GM23338 (cell line): ENCODE results near the gene ANKRD11. TPM values are rescaled to one million over a fixed set of nuclear protein-coding genes. Genes with fewer than 3 reads are reported as not detected.

ENCODE experiments used
- ATAC-seq: fragments of 200-7000 bp; cut with Tn5 transposase; 3 replicates; pipeline ENCODE4 v1.9.1; 2020
- DNase-seq: peaks from one replicate; pipeline ENCODE4 v3.0.0-alpha.2; 2015; ENCODE audit warnings: low spot score
- H2AFZ ChIP-seq: fragments of 200-600 bp; sonication (generic); 2 replicates; pipeline ENCODE4 v1.8.0; 2016; ENCODE audit warnings: antibody characterized with exemption, mild to moderate bottlenecking, moderate library complexity
- H3F3A ChIP-seq: fragments of 200-600 bp; sonication (generic); replicated peaks from 2 replicates; pipeline ENCODE4 v1.8.0; 2017; ENCODE audit warnings: antibody characterized with exemption, mixed run types, low read depth
- H3K27ac ChIP-seq: fragments of 200-600 bp; sonication (generic); 2 replicates; pipeline ENCODE4 v1.6.1; 2016; ENCODE audit warnings: low read depth
- H3K27me3 ChIP-seq: fragments of 200-600 bp; sonication (generic); 2 replicates; pipeline ENCODE4 v1.8.0; 2016; ENCODE audit warnings: mild to moderate bottlenecking, mixed run types, moderate library complexity; ENCODE audit not compliant: insufficient read depth
- H3K36me3 ChIP-seq: fragments of 200-600 bp; sonication (generic); 2 replicates; pipeline ENCODE4 v1.8.0; 2016; ENCODE audit warnings: mild to moderate bottlenecking; ENCODE audit not compliant: insufficient read depth
- H3K4me1 ChIP-seq: fragments of 200-600 bp; sonication (generic); 2 replicates; pipeline ENCODE4 v1.8.0; 2016; ENCODE audit warnings: mild to moderate bottlenecking, moderate library complexity; ENCODE audit not compliant: insufficient read depth
- H3K4me2 ChIP-seq: fragments of 200-600 bp; sonication (generic); 2 replicates; pipeline ENCODE4 v1.7.1; 2017; ENCODE audit warnings: mixed run types
- H3K4me3 ChIP-seq: fragments of 200-600 bp; sonication (generic); 2 replicates; pipeline ENCODE4 v1.6.1; 2016; ENCODE audit warnings: mixed run types
- H3K79me2 ChIP-seq: fragments of 200-600 bp; sonication (generic); replicated peaks from 2 replicates; pipeline ENCODE4 v1.8.0; 2017; ENCODE audit warnings: mild to moderate bottlenecking; ENCODE audit not compliant: insufficient read depth
- H3K9me2 ChIP-seq: fragments of 200-600 bp; sonication (generic); 2 replicates; pipeline ENCODE4 v1.8.0; 2017; ENCODE audit not compliant: insufficient read depth
- H4K20me1 ChIP-seq: fragments of 200-600 bp; sonication (generic); replicated peaks from 2 replicates; pipeline ENCODE4 v1.8.0; 2017; ENCODE audit warnings: mild to moderate bottlenecking; ENCODE audit not compliant: insufficient read depth
- H3K27ac Mint-ChIP-seq: 2 replicates; pipeline ENCODE4 v1.8.0; 2020; ENCODE audit warnings: inconsistent platforms, mild to moderate bottlenecking, moderate library complexity, mixed read lengths
- H3K27me3 Mint-ChIP-seq: 3 replicates; pipeline ENCODE4 v1.8.0; 2022; ENCODE audit warnings: low read depth, mild to moderate bottlenecking, moderate library complexity, mixed read lengths, inconsistent platforms; ENCODE audit not compliant: insufficient read depth, poor library complexity
- H3K36me3 Mint-ChIP-seq: 3 replicates; pipeline ENCODE4 v1.8.0; 2021; ENCODE audit warnings: low read depth, mild to moderate bottlenecking, inconsistent platforms, moderate library complexity, mixed read lengths
- H3K4me1 Mint-ChIP-seq: 3 replicates; pipeline ENCODE4 v1.8.0; 2020; ENCODE audit warnings: mild to moderate bottlenecking, inconsistent platforms, mixed read lengths
- H3K4me3 Mint-ChIP-seq: 3 replicates; pipeline ENCODE4 v1.8.0; 2021; ENCODE audit warnings: moderate library complexity, mild to moderate bottlenecking, inconsistent platforms, mixed read lengths
- H3K9me3 Mint-ChIP-seq: 3 replicates; pipeline ENCODE4 v1.8.0; 2020; ENCODE audit warnings: moderate library complexity, mild to moderate bottlenecking, inconsistent platforms, mixed read lengths
- CREB1 ChIP-seq: fragments of 250-450 bp; sonication (Bioruptor Pico); IDR thresholded peaks from 2 replicates; pipeline ENCODE4 v1.5.0; 2020; ENCODE audit warnings: low read depth, mild to moderate bottlenecking, moderate library complexity
- EZH2 ChIP-seq: fragments of 200-600 bp; sonication (generic); IDR thresholded peaks from one replicate; pipeline ENCODE4 v1.8.0; 2017; ENCODE audit warnings: antibody characterized with exemption, mild to moderate bottlenecking, low read depth; ENCODE audit not compliant: unreplicated experiment
- EZH2phosphoT487 ChIP-seq: fragments of 200-600 bp; sonication (generic); IDR thresholded peaks from one replicate; pipeline ENCODE4 v1.8.1; 2018; ENCODE audit warnings: antibody characterized with exemption; ENCODE audit not compliant: unreplicated experiment
- JUNB ChIP-seq: IDR thresholded peaks from one replicate; pipeline ENCODE4 v1.6.1; 2016; ENCODE audit warnings: antibody characterized with exemption; ENCODE audit not compliant: unreplicated experiment
- POLR2AphosphoS5 ChIP-seq: IDR thresholded peaks from 2 replicates; pipeline ENCODE4 v1.6.1; 2016; ENCODE audit warnings: antibody characterized with exemption, low read depth
- STAT1 ChIP-seq: IDR thresholded peaks from one replicate; pipeline ENCODE4 v1.6.1; 2016; ENCODE audit warnings: antibody characterized with exemption; ENCODE audit not compliant: unreplicated experiment
- ZNF114 ChIP-seq: fragments of 250-450 bp; sonication (Bioruptor Pico); IDR thresholded peaks from 2 replicates; pipeline ENCODE4 v1.5.0; 2020; ENCODE audit warnings: mild to moderate bottlenecking, moderate library complexity
- polyA plus RNA-seq: library from polyadenylated mRNA; unstranded; fragments of >200 nt; fragmentation: Nextera tagmentation; extraction: Ambion mirVana; gene quantifications from 2 replicates; pipeline ENCODE4 v1.2.1, GENCODE V29; 2016
- total RNA-seq: library from RNA; depleted of rRNA; stranded (reverse); fragments of >200 nt; shearing (Covaris generic); gene quantifications from 2 replicates; pipeline ENCODE4 v1.2.3, GENCODE V29; 2014
- TF ChIP-seq, protein P1 (sequence below): fragments of 250-450 bp; sonication (Bioruptor Pico); IDR thresholded peaks from 2 replicates; pipeline ENCODE4 v1.5.0; 2020; ENCODE audit warnings: mild to moderate bottlenecking, moderate library complexity
- TF ChIP-seq, protein P2 (sequence below), 2 experiments: fragments of 200-600 bp in 1 of 2; sonication (generic) in 1 of 2; conservative IDR thresholded peaks; 2 replicates each; pipeline versions ENCODE4 v1.5.1 to v1.6.1; 2016 to 2017; ENCODE audit warnings: antibody characterized with exemption in 2 of 2, low read depth in 2 of 2, mild to moderate bottlenecking in 2 of 2, moderate library complexity in 1 of 2
- TF ChIP-seq, protein P3 (sequence below): IDR thresholded peaks from one replicate; pipeline ENCODE4 v1.6.1; 2018; ENCODE audit warnings: antibody characterized with exemption; ENCODE audit not compliant: unreplicated experiment
- TF ChIP-seq, protein P4 (sequence below): IDR thresholded peaks from 2 replicates; pipeline ENCODE4 v1.6.1; 2016; ENCODE audit warnings: antibody characterized with exemption

Gene ANKRD11
- total and polyA plus RNA-seq, 2 experiments from 2014 or later, result 130 to 159 TPM

DNA sequence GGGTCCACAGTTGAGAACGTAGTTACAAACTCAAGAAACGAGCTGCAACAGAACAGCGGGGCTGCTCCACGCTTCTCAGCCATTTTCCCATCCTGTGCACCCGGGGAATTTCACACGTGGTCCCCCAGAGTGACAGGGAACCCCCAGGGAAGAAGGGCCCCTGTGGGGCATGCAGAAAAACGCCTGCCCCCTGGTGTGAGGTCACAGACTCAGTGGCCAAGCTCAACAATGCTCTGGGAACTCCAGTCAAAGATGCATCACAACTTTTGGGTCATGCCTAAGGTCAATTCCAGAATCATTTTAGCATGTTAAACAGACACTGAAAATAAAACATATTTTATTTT lies 157.5 kb downstream of the ANKRD11 start:
- no peak for TF ChIP-seq JUNB
- no peak for TF ChIP-seq CREB1 (CRISPR knock-in tag)
- TF ChIP-seq POLR2AphosphoS5, result no peak
- TF ChIP-seq, protein P1, sequence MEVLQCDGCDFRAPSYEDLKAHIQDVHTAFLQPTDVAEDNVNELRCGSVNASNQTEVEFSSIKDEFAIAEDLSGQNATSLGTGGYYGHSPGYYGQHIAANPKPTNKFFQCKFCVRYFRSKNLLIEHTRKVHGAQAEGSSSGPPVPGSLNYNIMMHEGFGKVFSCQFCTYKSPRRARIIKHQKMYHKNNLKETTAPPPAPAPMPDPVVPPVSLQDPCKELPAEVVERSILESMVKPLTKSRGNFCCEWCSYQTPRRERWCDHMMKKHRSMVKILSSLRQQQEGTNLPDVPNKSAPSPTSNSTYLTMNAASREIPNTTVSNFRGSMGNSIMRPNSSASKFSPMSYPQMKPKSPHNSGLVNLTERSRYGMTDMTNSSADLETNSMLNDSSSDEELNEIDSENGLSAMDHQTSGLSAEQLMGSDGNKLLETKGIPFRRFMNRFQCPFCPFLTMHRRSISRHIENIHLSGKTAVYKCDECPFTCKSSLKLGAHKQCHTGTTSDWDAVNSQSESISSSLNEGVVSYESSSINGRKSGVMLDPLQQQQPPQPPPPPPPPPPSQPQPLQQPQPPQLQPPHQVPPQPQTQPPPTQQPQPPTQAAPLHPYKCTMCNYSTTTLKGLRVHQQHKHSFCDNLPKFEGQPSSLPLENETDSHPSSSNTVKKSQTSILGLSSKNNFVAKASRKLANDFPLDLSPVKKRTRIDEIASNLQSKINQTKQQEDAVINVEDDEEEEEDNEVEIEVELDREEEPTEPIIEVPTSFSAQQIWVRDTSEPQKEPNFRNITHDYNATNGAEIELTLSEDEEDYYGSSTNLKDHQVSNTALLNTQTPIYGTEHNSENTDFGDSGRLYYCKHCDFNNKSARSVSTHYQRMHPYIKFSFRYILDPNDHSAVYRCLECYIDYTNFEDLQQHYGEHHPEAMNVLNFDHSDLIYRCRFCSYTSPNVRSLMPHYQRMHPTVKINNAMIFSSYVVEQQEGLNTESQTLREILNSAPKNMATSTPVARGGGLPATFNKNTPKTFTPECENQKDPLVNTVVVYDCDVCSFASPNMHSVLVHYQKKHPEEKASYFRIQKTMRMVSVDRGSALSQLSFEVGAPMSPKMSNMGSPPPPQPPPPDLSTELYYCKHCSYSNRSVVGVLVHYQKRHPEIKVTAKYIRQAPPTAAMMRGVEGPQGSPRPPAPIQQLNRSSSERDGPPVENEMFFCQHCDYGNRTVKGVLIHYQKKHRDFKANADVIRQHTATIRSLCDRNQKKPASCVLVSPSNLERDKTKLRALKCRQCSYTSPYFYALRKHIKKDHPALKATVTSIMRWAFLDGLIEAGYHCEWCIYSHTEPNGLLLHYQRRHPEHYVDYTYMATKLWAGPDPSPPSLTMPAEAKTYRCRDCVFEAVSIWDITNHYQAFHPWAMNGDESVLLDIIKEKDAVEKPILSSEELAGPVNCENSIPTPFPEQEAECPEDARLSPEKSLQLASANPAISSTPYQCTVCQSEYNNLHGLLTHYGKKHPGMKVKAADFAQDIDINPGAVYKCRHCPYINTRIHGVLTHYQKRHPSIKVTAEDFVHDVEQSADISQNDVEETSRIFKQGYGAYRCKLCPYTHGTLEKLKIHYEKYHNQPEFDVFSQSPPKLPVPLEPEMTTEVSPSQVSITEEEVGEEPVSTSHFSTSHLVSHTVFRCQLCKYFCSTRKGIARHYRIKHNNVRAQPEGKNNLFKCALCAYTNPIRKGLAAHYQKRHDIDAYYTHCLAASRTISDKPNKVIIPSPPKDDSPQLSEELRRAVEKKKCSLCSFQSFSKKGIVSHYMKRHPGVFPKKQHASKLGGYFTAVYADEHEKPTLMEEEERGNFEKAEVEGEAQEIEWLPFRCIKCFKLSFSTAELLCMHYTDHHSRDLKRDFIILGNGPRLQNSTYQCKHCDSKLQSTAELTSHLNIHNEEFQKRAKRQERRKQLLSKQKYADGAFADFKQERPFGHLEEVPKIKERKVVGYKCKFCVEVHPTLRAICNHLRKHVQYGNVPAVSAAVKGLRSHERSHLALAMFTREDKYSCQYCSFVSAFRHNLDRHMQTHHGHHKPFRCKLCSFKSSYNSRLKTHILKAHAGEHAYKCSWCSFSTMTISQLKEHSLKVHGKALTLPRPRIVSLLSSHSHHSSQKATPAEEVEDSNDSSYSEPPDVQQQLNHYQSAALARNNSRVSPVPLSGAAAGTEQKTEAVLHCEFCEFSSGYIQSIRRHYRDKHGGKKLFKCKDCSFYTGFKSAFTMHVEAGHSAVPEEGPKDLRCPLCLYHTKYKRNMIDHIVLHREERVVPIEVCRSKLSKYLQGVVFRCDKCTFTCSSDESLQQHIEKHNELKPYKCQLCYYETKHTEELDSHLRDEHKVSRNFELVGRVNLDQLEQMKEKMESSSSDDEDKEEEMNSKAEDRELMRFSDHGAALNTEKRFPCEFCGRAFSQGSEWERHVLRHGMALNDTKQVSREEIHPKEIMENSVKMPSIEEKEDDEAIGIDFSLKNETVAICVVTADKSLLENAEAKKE (CRISPR knock-in tag), result no peak
- TF ChIP-seq STAT1, result no peak
- no peak for TF ChIP-seq EZH2phosphoT487
- TF ChIP-seq EZH2, result no peak
- TF ChIP-seq, protein P2, sequence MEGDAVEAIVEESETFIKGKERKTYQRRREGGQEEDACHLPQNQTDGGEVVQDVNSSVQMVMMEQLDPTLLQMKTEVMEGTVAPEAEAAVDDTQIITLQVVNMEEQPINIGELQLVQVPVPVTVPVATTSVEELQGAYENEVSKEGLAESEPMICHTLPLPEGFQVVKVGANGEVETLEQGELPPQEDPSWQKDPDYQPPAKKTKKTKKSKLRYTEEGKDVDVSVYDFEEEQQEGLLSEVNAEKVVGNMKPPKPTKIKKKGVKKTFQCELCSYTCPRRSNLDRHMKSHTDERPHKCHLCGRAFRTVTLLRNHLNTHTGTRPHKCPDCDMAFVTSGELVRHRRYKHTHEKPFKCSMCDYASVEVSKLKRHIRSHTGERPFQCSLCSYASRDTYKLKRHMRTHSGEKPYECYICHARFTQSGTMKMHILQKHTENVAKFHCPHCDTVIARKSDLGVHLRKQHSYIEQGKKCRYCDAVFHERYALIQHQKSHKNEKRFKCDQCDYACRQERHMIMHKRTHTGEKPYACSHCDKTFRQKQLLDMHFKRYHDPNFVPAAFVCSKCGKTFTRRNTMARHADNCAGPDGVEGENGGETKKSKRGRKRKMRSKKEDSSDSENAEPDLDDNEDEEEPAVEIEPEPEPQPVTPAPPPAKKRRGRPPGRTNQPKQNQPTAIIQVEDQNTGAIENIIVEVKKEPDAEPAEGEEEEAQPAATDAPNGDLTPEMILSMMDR (conservative IDR thresholded peaks at IDR 0.05; ENCODE audit: low read depth in 2 of 2), result no peak
- TF ChIP-seq, protein P3, sequence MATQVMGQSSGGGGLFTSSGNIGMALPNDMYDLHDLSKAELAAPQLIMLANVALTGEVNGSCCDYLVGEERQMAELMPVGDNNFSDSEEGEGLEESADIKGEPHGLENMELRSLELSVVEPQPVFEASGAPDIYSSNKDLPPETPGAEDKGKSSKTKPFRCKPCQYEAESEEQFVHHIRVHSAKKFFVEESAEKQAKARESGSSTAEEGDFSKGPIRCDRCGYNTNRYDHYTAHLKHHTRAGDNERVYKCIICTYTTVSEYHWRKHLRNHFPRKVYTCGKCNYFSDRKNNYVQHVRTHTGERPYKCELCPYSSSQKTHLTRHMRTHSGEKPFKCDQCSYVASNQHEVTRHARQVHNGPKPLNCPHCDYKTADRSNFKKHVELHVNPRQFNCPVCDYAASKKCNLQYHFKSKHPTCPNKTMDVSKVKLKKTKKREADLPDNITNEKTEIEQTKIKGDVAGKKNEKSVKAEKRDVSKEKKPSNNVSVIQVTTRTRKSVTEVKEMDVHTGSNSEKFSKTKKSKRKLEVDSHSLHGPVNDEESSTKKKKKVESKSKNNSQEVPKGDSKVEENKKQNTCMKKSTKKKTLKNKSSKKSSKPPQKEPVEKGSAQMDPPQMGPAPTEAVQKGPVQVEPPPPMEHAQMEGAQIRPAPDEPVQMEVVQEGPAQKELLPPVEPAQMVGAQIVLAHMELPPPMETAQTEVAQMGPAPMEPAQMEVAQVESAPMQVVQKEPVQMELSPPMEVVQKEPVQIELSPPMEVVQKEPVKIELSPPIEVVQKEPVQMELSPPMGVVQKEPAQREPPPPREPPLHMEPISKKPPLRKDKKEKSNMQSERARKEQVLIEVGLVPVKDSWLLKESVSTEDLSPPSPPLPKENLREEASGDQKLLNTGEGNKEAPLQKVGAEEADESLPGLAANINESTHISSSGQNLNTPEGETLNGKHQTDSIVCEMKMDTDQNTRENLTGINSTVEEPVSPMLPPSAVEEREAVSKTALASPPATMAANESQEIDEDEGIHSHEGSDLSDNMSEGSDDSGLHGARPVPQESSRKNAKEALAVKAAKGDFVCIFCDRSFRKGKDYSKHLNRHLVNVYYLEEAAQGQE, result no peak
- TF ChIP-seq, protein P4, sequence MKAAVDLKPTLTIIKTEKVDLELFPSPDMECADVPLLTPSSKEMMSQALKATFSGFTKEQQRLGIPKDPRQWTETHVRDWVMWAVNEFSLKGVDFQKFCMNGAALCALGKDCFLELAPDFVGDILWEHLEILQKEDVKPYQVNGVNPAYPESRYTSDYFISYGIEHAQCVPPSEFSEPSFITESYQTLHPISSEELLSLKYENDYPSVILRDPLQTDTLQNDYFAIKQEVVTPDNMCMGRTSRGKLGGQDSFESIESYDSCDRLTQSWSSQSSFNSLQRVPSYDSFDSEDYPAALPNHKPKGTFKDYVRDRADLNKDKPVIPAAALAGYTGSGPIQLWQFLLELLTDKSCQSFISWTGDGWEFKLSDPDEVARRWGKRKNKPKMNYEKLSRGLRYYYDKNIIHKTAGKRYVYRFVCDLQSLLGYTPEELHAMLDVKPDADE, result no peak
- TF ChIP-seq ZNF114 (CRISPR knock-in tag), result no peak
- peaks cover 6% of the 10 kb centered on the region for H3K27me3 Mint-ChIP-seq
- H3F3A ChIP-seq, result peaks cover 7% of the 10 kb centered on the region; the same call in 1 of the 2 replicates
- H3K27ac Mint-ChIP-seq, result no peak overlapping the region
- H3K4me1 ChIP-seq, result peaks cover 19% of the 10 kb centered on the region
- H3K4me1 Mint-ChIP-seq, result peaks cover 55% of the 10 kb centered on the region
- peaks cover 96% of the 10 kb centered on the region for H3K79me2 ChIP-seq
- no peaks in the 10 kb centered on the region for H3K9me3 Mint-ChIP-seq
- H3K4me3 Mint-ChIP-seq, result no peak overlapping the region
- H3K36me3 Mint-ChIP-seq, result peaks cover 5% of the 10 kb centered on the region; the same call in 1 of the 3 replicates
- no peaks in the 10 kb centered on the region for H3K27me3 ChIP-seq
- no peaks in the 10 kb centered on the region for H3K36me3 ChIP-seq
- peaks cover 68% of the 10 kb centered on the region for H4K20me1 ChIP-seq
- DNase-seq (no peak), ATAC-seq (no peak)
- H3K4me2 ChIP-seq, result no peak overlapping the region
- peak overlapping the region; percentile 42 for H3K27ac ChIP-seq
- H3K4me3 ChIP-seq, result no peak overlapping the region
- H2AFZ ChIP-seq, result no peak overlapping the region
- H3K9me2 ChIP-seq, result no peaks in the 10 kb centered on the region
